ENCODE measurements around the gene TTC31.
A peak's percentile ranks its signal among the peaks of the same experiment; 100 is the strongest.
"Not testable (repeated sequence)": the region's sequence is repeated elsewhere in the genome, so short reads cannot be mapped to it uniquely, and the experiment has no call there.

The TTC31 gene

GRCh38 chr2:74457549-74458131, 25.2 kb upstream of the TTC31 start:
- DNase-seq (ENCODE audit: low spot score): no peak

- DNase-seq (ENCODE audit: low spot score): peak; percentile 99
These were observed 24.5 kb upstream of the TTC31 start, which contains the start of gene WBP1 for GRCh38 chr2:74458132-74458937. Gene WBP1, plus strand, starts transcription at chr2:74458438. Its CDS starts 165 bp downstream, at chr2:74458603.

- DNase-seq (ENCODE audit: low spot score): no peak
These were observed 23.9 kb upstream of the TTC31 start for GRCh38 chr2:74458938-74459363.

GRCh38 chr2:74459503-74460118, 23.3 kb upstream of the TTC31 start:
- not testable (repeated sequence) for DNase-seq (ENCODE audit: low spot score)

- not testable (repeated sequence) for DNase-seq (ENCODE audit: low spot score)
These were observed 22.7 kb upstream of the TTC31 start for GRCh38 chr2:74460187-74460586.

- no peak for DNase-seq (ENCODE audit: low spot score)
These were observed 21.5 kb upstream of the TTC31 start for GRCh38 chr2:74461187-74462053.

- DNase-seq (ENCODE audit: low spot score): no peak
These were observed 20.7 kb upstream of the TTC31 start for GRCh38 chr2:74462054-74462785.

GRCh38 chr2:74462786-74463105, 20.1 kb upstream of the TTC31 start:
- no peak for DNase-seq (ENCODE audit: low spot score)

GRCh38 chr2:74464406-74464805, 18.5 kb upstream of the TTC31 start:
- no peak for DNase-seq (ENCODE audit: low spot score)

- DNase-seq (ENCODE audit: low spot score): not testable (repeated sequence)
These were observed 12.1 kb upstream of the TTC31 start for GRCh38 chr2:74470742-74471141.

- DNase-seq (ENCODE audit: low spot score): no peak
These were observed 11.4 kb upstream of the TTC31 start for GRCh38 chr2:74471332-74472065.

- DNase-seq (ENCODE audit: low spot score): peak; percentile 87
These were observed 10.6 kb upstream of the TTC31 start, which contains the start of gene MRPL53 for GRCh38 chr2:74472086-74472944. Gene MRPL53, minus strand, starts transcription at chr2:74472680. Its CDS starts 20 bp downstream, at chr2:74472660.

- no peak for DNase-seq (ENCODE audit: low spot score)
These were observed 10.0 kb upstream of the TTC31 start for GRCh38 chr2:74472945-74473258.

- DNase-seq (ENCODE audit: low spot score): no peak
These were observed 8.4 kb upstream of the TTC31 start for GRCh38 chr2:74474481-74474880.

- no peak for DNase-seq (ENCODE audit: low spot score)
These were observed 8.0 kb upstream of the TTC31 start for GRCh38 chr2:74474899-74475298.

GRCh38 chr2:74481431-74481830, 1.4 kb upstream of the TTC31 start:
- no peak for DNase-seq (ENCODE audit: low spot score)

- DNase-seq (ENCODE audit: low spot score): peak; percentile 55
These were observed 700 bp upstream of the TTC31 start for GRCh38 chr2:74481961-74482800.

GRCh38 chr2:74483675-74484164, 839 bp downstream of the TTC31 start:
- not testable (repeated sequence) for DNase-seq (ENCODE audit: low spot score)

- no peak for DNase-seq (ENCODE audit: low spot score)
These were observed 3.3 kb downstream of the TTC31 start for GRCh38 chr2:74486141-74486540.
